ENCODE data around the gene GAS2. TPM values are rescaled to one million over a fixed set of nuclear protein-coding genes. Genes with fewer than 3 reads are reported as not detected.

GAS2 gene
- total RNA-seq, 4 donors from 2014 or later: 0.77 to 21.5 (median 5.1) TPM; not detected in 1

GRCh38 chr11:22626573-22627239 is 39.7 kb upstream of the GAS2 start:
- no peak for TF ChIP-seq CTCF (IDR thresholded peaks at IDR 0.05)
- no peak for TF ChIP-seq POLR2A (IDR thresholded peaks at IDR 0.05)
- peak overlapping the region in 1 of 2 donors; percentile 83 for H3K4me3 ChIP-seq

GRCh38 chr11:22627421-22627820 is 39.0 kb upstream of the GAS2 start:
- Histone ChIP-seq H3K27ac (no peak overlapping the region), H3K4me1 (peaks cover 0 to 10% of the 10 kb centered on the region in 2 donors), H3K36me3 (no peaks in the 10 kb centered on the region), H3K9me3 (no peaks in the 10 kb centered on the region), H3K4me3 (no peak overlapping the region), H3K27me3 (no peaks in the 10 kb centered on the region)
- no peak for DNase-seq
- TF ChIP-seq CTCF (IDR thresholded peaks at IDR 0.05) (no peak), POLR2A (IDR thresholded peaks at IDR 0.05) (no peak)
- intact Hi-C loops (cut with DNase I; ENCODE audit: low total_unique reads): loop anchor here (10.0 kb wide), 1 partner anchor 207 kb away; no protein-coding TSS in a partner anchor

More at GRCh38 chr11:22626573-22627239, 39.7 kb upstream of the GAS2 start:
- Histone ChIP-seq H3K9me3 (no peaks in the 10 kb centered on the region), H3K4me1 (peaks cover 0 to 10% of the 10 kb centered on the region in 2 donors), H3K27me3 (no peaks in the 10 kb centered on the region), H3K36me3 (no peaks in the 10 kb centered on the region), H3K27ac (no peak overlapping the region)
- intact Hi-C loops (cut with DNase I; ENCODE audit: low total_unique reads): loop anchor here (10.0 kb wide), 1 partner anchor 208 kb away; no protein-coding TSS in a partner anchor
- DNase-seq: no peak

- Histone ChIP-seq H3K4me3 (no peak overlapping the region), H3K27ac (no peak overlapping the region), H3K36me3 (no peaks in the 10 kb centered on the region), H3K27me3 (no peaks in the 10 kb centered on the region), H3K4me1 (no peaks in the 10 kb centered on the region), H3K9me3 (no peaks in the 10 kb centered on the region)
- no peak for DNase-seq
- TF ChIP-seq CTCF (IDR thresholded peaks at IDR 0.05) (no peak), POLR2A (IDR thresholded peaks at IDR 0.05) (no peak)
- intact Hi-C loops (cut with DNase I; ENCODE audit: low total_unique reads): no loop called here
These were observed 33.0 kb upstream of the GAS2 start for GRCh38 chr11:22633354-22633902.

- H3K36me3 ChIP-seq: no peaks in the 10 kb centered on the region
- no peak for DNase-seq
- H3K4me1 ChIP-seq: no peaks in the 10 kb centered on the region
- H3K27me3 ChIP-seq: no peaks in the 10 kb centered on the region
- H3K9me3 ChIP-seq: no peaks in the 10 kb centered on the region
- no peak for TF ChIP-seq CTCF (IDR thresholded peaks at IDR 0.05)
- no peak for TF ChIP-seq POLR2A (IDR thresholded peaks at IDR 0.05)
- no peak overlapping the region for H3K4me3 ChIP-seq
- intact Hi-C loops (cut with DNase I; ENCODE audit: low total_unique reads): no loop called here
- H3K27ac ChIP-seq: no peak overlapping the region
These were observed 31.3 kb upstream of the GAS2 start for GRCh38 chr11:22634897-22635629.

- intact Hi-C loops (cut with DNase I; ENCODE audit: low total_unique reads): no loop called here
- no peak overlapping the region for H3K4me3 ChIP-seq
- no peaks in the 10 kb centered on the region for H3K27me3 ChIP-seq
- no peak overlapping the region for H3K27ac ChIP-seq
- no peak for DNase-seq
- H3K36me3 ChIP-seq: no peaks in the 10 kb centered on the region
- no peaks in the 10 kb centered on the region for H3K4me1 ChIP-seq
- TF ChIP-seq POLR2A (IDR thresholded peaks at IDR 0.05) (no peak), CTCF (IDR thresholded peaks at IDR 0.05) (no peak)
- H3K9me3 ChIP-seq: no peaks in the 10 kb centered on the region
These were observed 30.7 kb upstream of the GAS2 start for GRCh38 chr11:22635689-22636088.

All from uterus (tissue), 4 donors.